Fibroblast of gingiva (primary cell): ENCODE results near the gene CHGA.

ENCODE experiments used
- DNase-seq: peaks from one replicate; pipeline ENCODE4 v3.0.0-alpha.2; 2011; ENCODE audit warnings: low read depth

CHGA gene

GRCh38 chr14:92930737-92931602, 8.0 kb downstream of the CHGA start:
- peak; percentile 60 for DNase-seq

DNA sequence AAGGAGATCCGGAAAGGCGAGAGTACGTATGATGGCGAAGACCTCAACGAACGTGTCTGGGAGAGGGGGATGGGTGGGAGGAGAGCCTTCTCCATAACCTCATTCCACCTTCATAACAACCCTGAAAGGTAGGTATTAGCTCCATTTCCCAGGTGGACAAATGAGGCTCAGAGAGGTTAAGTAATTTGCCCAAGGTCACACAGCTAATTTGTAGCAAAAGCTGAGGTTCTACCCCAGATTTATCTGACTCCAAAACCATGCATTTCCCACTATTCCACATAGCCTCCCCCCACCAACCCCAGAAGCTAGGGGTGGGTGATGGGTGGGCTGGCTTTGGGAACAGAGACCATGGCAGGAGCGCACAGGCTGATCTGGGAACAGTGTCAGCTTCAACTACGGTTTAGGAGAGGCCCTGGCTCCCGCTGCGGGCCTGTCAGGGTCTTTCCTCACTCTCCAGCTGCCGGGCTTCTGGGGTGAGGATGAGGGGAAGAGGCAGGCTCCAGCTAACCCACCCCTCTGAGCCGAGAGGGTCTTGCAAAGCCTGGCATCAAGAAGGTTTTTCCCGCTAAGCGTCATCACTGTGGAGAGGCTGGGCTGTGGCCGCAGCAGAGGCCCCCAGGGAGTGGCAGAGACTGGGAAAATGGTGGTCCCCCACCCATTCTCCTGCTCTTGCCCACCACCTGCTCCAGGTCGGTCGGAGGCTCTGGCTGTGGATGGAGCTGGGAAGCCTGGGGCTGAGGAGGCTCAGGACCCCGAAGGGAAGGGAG, 8.9 kb downstream of the CHGA start:
- no peak for DNase-seq

DNA sequence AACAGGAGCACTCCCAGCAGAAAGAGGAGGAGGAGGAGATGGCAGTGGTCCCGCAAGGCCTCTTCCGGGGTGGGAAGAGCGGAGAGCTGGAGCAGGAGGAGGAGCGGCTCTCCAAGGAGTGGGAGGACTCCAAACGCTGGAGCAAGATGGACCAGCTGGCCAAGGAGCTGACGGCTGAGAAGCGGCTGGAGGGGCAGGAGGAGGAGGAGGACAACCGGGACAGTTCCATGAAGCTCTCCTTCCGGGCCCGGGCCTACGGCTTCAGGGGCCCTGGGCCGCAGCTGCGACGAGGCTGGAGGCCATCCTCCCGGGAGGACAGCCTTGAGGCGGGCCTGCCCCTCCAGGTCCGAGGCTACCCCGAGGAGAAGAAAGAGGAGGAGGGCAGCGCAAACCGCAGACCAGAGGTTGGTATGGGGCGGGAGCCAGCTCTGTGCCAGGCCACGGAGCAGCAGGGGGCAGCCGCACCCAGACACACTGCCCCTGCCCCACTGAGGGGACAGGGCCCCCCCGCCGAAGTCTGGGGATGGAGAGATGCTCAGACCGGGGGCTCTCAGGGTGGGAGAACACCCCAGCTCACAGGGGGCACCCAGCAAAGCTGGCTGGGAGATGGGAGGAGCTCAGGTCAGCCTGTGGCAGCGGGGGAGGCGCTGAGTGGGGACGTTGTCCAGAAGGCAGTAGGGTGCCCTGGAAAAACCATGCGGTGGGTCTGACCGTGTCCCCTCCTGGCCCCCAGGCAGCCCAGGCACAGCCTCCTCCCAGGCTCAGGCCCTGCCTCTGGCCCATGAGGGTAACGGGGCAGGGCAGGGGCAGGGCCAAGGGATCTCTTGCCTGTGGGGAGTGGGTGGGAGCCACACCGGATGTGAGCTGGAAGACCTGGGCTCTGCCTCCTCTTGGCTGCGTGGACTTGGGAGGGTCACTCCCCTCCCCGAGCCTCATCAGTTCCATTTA, 9.8 kb downstream of the CHGA start:
- no peak for DNase-seq

- no peak for DNase-seq
These were observed 10.5 kb downstream of the CHGA start for GRCh38 chr14:92933481-92933880.

GRCh38 chr14:92934196-92935085, 11.5 kb downstream of the CHGA start:
- no peak for DNase-seq

GRCh38 chr14:92935446-92935845, 12.5 kb downstream of the CHGA start:
- DNase-seq: no peak

- no peak for DNase-seq
These were observed 13.1 kb downstream of the CHGA start for GRCh38 chr14:92936085-92936484.

DNA sequence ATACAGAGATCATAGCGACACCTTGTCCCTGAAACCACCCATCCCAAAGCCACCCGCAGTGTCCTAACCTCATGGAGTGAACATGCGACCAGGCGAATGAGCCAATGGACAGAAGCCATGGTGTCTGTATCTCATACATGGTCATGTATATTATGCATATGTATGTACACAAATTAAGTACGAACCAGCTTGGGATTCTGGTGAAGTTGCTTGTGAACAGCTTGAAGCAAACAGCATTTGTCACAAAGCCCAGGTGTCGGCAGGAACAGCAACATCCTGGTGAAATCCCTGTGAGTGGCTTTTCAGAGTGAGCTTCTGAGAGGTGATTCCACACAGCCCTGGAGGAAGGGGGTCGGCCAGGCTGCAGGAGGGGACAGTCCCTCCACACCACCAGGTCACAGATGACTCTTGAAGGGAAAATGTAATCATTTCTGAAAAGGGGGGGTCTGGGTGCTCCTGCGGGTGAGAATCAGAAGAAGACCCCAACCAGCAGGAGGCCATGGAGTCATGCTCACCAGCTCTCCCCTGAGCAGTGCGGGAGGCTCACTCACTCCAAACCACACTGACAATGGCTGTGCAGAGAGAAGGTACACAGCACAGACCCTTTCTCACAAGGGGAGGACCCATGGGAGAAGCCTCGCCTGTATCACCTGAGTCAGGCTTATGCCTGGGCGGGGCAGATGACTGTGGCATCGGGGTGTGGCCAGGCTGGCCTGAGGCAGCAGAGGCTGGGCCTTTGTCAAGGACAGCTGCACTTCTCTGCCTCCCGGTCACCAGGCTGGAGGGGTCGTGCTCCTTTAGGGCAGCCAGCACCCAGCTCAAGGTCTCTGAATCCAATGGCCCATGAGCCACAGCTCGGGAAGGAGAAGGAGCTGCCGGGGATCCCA, 14.3 kb downstream of the CHGA start:
- no peak for DNase-seq

DNA sequence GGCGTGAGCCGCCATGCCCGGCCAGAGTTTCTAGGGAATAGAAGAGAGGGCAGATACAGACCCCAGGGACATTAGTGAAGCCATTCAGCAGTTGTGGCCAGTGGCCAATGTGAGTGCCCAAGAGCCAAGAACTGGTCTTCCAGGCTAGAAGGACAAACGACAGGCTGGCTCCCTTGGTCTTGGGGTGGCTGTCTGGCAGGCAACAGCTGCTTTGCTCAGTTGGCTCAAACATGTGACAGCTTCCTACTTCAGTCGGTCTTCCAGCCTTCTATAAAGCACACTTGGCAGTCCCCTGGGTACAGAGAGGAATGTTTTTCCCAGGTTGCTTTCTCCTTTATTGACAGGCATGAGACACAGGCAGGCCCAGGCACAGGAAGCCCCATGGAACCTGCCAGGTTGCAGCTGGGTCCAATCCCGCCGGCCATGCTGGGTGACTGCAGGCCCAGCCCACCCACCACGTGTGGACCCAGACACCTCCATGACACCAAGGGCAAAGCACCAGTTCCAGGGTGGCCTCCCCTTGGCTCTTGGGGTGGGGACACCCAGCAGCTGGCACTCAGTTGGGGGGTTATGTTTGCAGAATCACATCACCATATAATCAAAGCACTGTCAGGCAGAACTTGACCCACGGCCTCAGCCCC, 15.4 kb downstream of the CHGA start:
- DNase-seq: no peak

DNA sequence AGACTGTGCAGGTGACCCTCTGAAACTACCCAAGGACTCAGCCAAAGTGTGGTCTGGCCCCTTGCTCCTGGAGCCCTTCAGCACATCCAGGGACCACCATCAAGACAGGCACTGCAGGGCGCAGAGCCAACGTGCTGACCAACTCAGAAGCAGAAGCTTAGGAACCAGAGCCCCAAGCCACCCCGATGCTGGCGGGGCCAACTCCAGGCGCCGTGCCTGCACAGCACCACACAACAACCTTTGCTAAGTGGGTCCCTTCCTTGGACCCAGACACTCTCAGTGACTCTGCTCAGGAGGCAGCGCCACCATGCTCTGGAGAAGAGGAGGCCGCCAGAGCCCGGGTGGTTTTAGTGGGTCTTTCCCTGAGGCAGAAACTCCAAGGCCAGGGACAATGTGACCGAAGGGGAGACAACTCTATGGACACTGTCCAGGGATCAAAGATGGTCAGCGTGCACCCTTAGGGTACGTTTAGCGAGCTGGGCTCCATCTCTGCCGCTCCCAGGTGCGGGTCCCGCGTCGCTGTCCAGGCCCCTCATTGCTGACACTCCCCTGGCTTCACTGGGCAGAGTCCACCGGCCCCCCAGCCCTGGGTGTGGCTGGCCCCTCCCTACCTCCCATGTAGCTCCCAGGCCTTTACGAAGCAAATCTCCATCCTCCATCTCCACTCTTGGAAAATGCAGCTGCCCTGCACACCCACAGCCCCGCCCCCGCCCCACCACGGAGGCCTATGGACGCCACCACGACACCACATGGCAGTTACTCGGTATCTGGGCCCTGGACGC, 16.1 kb downstream of the CHGA start:
- DNase-seq: no peak

DNA sequence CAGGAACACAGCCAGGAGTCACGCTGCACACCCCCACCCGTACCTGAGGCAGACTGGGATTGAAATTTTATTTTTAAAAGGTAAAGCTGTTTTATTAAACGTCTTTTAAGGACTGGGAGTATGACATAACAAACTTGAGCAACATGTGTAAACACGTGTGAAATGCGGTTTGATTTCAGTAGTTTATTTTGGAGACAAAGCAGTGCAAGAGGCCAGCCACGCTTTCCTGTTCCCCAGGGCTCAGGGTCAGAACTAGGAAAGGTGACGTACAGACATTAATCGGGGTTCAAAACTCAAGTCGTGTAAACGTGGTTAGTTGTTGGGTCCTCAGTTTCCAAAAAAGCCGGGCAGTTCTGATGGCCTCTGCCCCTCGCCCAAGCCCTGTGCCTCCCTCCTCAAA, 16.7 kb downstream of the CHGA start:
- no peak for DNase-seq

- no peak for DNase-seq
These were observed 17.6 kb downstream of the CHGA start for GRCh38 chr14:92940543-92940942.

GRCh38 chr14:92941531-92941930, 18.6 kb downstream of the CHGA start:
- no peak for DNase-seq

- no peak for DNase-seq
These were observed 19.2 kb downstream of the CHGA start for GRCh38 chr14:92942136-92942535.

- DNase-seq: no peak
These were observed 19.6 kb downstream of the CHGA start for GRCh38 chr14:92942576-92942975.

DNA sequence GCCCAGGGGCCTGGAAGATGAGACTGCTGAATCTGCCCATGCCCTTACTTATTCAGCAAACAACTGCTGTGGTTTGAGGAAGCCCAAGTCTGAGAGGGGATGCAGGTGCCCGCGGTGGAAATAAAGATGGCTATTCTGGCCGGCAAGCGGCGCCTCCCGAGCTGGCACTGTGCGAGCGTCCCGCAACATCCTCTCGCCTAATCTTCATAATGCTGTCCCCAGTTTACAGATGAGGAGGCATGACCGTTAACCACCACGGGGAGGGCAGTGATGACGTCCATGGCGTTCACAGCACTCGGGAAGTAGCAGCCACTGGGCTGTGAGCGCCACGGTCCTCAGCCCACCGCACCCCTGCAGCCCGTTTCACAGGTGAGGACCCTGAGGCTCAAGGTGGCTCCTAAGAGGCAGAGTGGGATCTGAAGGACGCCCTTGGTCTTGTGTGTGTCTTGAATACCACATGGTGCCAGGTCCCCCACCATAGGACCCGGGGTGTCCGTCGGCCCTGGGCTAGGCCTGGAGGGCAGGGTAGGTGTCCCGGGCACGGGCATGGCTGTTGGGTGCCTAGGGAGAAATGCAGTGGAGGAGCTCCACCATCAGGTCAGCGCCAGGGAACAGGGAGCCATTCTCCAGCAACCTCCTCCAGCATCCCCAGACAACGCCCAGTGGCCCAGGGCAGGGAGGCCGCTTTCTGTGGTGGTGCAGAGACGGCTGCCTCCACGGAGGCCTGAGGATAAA, 20.2 kb downstream of the CHGA start:
- no peak for DNase-seq

GRCh38 chr14:92943855-92944570, 21.1 kb downstream of the CHGA start:
- no peak for DNase-seq
